Left renal pelvis (tissue), 4 donors: ENCODE data around the gene GRIN3B. TPM values are rescaled to one million over a fixed set of nuclear protein-coding genes. Genes with fewer than 3 reads are reported as not detected.

ENCODE experiments used
- DNase-seq, 4 donors: peaks; one replicate each; pipeline ENCODE4 v3.0.0-alpha.2; 2013; ENCODE audit warnings: low read depth in 4 of 4, low spot score in 3 of 4
- polyA plus RNA-seq, 4 donors: library from polyadenylated mRNA; unstranded; fragments of 120-200 nt; gene quantifications; one replicate each; pipeline ENCODE4 v1.2.1, GENCODE V29; 2013; ENCODE audit not compliant: insufficient read length in 4 of 4

The GRIN3B gene
- polyA plus RNA-seq, 4 donors, result 0.33 to 1.4 (median 0.69) TPM

- no peak for DNase-seq
These were observed 9.5 kb upstream of the GRIN3B start for GRCh38 chr19:990746-991145.

- no peak for DNase-seq
These were observed 8.9 kb upstream of the GRIN3B start for GRCh38 chr19:991174-991931.

- DNase-seq, result no peak
These were observed 8.1 kb upstream of the GRIN3B start for GRCh38 chr19:991932-992669.

GRCh38 chr19:992670-993055 lies 7.6 kb upstream of the GRIN3B start:
- DNase-seq, result no peak

- DNase-seq, result no peak
These were observed 6.8 kb upstream of the GRIN3B start for GRCh38 chr19:993361-993830.

- DNase-seq, result no peak
These were observed 6.3 kb upstream of the GRIN3B start for GRCh38 chr19:993831-994393.

- no peak for DNase-seq
These were observed 5.7 kb upstream of the GRIN3B start for GRCh38 chr19:994516-994915.

GRCh38 chr19:995051-995827 lies 5.0 kb upstream of the GRIN3B start:
- no peak for DNase-seq

GRCh38 chr19:996051-996838 lies 4.0 kb upstream of the GRIN3B start:
- DNase-seq, result no peak

- no peak for DNase-seq
These were observed 2.2 kb upstream of the GRIN3B start for GRCh38 chr19:998064-998463.

- DNase-seq, result no peak
These were observed 870 bp upstream of the GRIN3B start for GRCh38 chr19:999379-999719.

- no peak for DNase-seq
These were observed 645 bp downstream of the GRIN3B start for GRCh38 chr19:1000591-1001537.

- DNase-seq, result no peak
These were observed 1.4 kb downstream of the GRIN3B start for GRCh38 chr19:1001538-1002166.

- DNase-seq, result no peak
These were observed 2.4 kb downstream of the GRIN3B start for GRCh38 chr19:1002600-1002999.

- no peak for DNase-seq
These were observed 3.1 kb downstream of the GRIN3B start for GRCh38 chr19:1003283-1003682.

- DNase-seq, result no peak
These were observed 4.1 kb downstream of the GRIN3B start for GRCh38 chr19:1004204-1004802.

- no peak for DNase-seq
These were observed 4.8 kb downstream of the GRIN3B start for GRCh38 chr19:1004803-1005664.
